ENCODE data around the gene HMOX2.

The HMOX2 gene, protein sequence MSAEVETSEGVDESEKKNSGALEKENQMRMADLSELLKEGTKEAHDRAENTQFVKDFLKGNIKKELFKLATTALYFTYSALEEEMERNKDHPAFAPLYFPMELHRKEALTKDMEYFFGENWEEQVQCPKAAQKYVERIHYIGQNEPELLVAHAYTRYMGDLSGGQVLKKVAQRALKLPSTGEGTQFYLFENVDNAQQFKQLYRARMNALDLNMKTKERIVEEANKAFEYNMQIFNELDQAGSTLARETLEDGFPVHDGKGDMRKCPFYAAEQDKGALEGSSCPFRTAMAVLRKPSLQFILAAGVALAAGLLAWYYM

DNA sequence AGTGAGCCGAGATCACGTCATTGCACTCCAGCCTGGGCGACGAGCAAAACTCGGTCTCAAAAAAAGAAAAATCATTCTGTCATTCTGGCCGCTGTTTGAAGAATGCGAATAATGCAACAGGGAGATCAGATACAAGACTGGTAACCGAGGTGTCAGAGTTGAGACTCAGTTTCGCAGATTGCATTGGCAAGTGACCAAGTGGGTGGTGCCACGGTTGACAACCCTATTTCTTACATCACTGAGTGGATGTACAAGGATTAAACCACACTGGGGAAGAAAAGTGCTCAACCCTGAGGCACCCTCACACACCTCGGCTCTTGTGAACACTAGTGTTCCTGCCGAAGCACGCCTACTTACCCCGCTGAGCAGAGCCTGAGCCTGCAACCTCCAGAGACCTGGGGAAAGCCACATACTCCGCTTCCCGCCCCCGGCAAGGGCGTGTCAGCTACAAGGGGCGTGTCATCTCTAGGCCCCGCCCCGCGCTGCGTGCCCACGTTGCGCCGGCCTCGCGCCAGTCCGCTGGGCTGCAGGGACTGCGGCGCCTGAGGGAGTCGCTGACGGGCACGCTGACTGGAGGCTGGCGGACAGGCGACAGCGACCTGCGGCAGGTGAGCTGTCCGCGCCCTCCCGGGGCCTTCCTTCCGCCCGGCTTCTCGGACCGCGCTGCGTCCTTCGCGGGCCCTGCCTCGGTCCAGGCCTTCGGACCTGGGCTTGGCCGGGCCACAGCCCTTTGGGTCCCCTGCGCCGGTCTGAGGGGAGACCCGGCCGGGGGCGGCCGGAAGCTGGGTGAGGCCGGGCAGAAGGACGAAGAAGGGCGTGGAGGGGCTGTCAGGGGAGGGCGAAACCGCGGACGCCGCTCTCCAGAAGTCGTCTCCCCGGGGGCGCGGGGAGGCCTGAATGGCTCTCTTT lies at the start of gene HMOX2:
Gene HMOX2, plus strand, starts transcription at position 519 of the 909 bp plus-strand sequence. CDS start 29,127 bp downstream, outside the sequence.
- DNase-seq (ENCODE audit: low read depth), result peak; percentile 90

- DNase-seq (ENCODE audit: low read depth), result no peak
Observed at GRCh38 chr16:4426722-4427372, 49.4 kb upstream of the HMOX2 start.

DNA sequence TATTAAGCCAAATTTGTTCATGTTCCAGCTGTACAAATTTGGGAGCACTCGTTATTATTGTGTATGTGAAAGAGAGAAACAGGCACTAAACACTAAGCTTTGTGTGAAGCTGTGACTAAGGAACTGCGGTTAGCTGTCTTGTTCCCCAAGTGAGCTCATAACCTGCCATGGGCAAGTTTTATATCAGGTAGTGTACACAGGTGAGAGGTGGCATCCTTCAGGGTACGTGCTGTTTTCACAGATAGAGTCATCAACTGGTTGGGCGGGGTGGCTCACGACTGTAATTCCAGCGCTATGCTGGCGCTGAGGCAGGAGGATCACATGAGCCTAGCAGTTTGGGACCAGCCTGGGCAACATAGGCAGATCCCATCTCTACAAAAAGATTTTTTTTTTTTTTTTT lies 47.7 kb upstream of the HMOX2 start:
- no peak for DNase-seq (ENCODE audit: low read depth)

- no peak for DNase-seq (ENCODE audit: low read depth)
Observed at GRCh38 chr16:4431023-4431422, 45.2 kb upstream of the HMOX2 start.

GRCh38 chr16:4433228-4433627 lies 43.0 kb upstream of the HMOX2 start:
- no peak for DNase-seq (ENCODE audit: low read depth)

DNA sequence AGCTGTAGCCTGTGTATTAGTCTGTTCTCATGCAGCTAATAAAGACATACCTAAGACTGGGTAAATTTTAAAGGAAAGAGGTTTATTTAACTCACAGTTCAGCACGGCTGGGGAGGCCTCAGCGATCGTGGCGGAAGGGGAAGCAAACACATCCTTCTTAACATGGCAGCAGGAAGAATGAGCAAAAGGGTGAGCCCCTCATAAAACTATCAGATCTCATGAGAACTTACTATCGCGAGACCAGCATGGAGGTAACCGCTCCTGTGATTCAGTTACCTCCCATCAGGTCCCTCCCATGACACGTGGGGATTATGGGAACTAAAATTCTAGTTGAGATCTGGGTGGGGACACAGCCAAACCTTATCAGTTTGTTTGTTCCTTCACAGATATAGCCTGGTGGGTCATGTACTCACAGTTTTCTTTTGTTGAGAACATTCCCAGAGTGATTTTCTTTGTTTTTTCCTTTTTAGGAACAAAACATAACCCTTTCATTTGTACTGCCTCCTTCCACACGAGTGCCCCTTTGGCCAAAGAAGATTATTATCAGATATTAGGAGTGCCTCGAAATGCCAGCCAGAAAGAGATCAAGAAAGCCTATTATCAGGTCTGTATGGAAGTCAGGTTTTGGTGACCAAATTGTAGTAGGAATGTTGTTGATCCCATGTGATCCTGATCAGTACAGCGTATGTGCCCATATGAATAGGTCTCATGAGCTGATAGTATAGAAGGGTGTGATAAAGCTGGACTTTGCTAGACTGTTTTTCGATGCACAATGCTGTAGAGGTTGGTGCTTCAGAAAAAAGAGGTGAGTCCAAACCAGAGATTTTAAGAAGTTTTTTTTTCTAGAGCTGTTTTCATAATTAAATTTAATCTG lies 42.0 kb upstream of the HMOX2 start:
- DNase-seq (ENCODE audit: low read depth), result no peak

GRCh38 chr16:4435337-4436067 lies 40.7 kb upstream of the HMOX2 start:
- no peak for DNase-seq (ENCODE audit: low read depth)

- DNase-seq (ENCODE audit: low read depth), result no peak
Observed at GRCh38 chr16:4437366-4437765, 38.8 kb upstream of the HMOX2 start.

GRCh38 chr16:4442371-4442770 lies 33.8 kb upstream of the HMOX2 start:
- no peak for DNase-seq (ENCODE audit: low read depth)

DNA sequence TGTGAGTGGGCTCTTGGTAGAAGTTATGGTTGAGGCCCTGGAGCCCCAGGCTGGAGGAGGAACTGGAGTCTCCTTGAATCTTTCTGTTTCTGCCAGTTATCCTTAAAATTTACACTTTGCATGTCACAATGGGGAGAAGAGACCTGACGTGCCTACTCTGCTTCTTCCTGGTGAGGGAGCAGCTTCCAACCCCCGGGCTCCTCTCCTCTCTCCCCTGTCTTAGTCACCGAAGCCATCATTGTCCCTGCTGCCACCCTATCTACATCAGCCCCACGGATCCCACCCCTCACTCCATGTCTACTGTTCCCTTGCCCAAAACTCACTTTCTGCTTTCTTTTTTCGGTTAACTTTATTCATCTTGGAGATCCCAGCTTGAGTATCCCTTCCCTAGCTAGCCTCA lies 32.9 kb upstream of the HMOX2 start:
- no peak for DNase-seq (ENCODE audit: low read depth)

- DNase-seq (ENCODE audit: low read depth), result no peak
Observed at GRCh38 chr16:4443986-4444385, 32.2 kb upstream of the HMOX2 start.

DNA sequence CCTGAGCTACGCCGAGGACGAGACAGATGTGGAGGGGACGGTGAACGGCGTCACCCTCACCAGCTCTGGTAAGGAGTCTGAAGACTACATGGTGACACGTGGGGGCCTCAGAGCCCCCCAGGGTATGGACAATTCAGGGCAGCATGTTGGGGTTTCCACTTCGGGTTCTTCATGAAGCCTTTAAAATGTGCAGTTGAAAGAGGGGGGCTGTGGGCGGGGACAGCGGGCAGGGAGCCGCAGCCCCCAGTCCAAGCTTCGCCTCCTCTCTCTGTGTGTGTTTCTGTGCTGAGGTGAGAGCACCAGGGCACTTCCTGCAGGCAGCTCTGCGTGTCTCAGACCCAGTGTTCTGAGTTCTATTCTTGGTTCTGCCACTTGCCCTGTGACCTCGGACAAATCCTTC lies 25.8 kb upstream of the HMOX2 start:
- no peak for DNase-seq (ENCODE audit: low read depth)

DNA sequence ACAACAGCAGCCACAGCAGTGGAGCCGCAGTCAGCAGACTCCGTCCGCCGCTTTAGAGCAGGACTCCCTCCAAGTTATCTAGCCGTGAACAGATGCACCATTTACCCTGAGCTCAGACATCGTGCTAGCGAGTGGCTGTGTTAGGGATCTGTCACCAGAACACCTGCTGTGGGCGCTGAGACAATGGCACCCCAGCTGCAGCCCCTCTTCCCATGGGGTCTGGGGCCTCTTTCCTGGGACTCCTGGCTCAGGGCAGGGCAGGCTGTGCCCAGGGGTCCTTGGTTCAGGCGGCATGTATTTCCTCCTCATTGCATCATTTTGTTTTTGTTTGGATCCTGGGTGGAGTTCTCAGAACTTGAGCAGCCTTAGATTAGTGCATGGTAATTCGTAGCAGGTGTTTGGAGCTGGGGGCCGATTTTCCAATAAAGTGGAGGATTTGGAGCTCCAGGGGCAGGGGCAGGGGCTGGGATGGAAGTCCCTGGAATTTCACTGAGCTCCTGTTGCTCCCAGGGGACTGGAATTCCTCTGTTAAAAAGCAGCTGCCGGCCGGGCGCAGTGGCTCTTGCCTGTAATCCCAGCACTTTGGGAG lies 25.2 kb upstream of the HMOX2 start:
- no peak for DNase-seq (ENCODE audit: low read depth)

GRCh38 chr16:4452674-4453073 lies 23.5 kb upstream of the HMOX2 start:
- DNase-seq (ENCODE audit: low read depth), result no peak

DNA sequence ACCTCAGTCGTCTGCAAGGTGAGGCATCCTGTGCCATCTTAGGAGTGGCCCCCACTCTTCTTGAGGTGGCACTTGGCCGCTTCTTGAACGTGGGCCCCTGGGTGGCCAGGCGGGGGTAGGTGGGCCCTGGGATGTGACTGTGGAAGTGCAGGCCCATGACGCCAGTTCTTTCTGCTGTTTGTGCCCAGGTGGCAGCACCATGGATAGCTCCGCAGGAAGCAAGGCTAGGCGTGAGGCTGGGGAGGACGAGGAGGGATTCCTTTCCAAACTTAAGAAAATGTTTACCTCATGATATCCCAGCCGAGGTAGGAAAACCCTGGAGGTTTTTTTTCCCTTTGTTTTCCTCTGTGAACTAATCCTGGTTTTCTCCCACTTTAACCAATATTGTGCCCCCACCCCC lies 21.6 kb upstream of the HMOX2 start:
- no peak for DNase-seq (ENCODE audit: low read depth)

GRCh38 chr16:4455081-4455480 lies 21.1 kb upstream of the HMOX2 start:
- no peak for DNase-seq (ENCODE audit: low read depth)

GRCh38 chr16:4455951-4456350 lies 20.2 kb upstream of the HMOX2 start:
- no peak for DNase-seq (ENCODE audit: low read depth)

- DNase-seq (ENCODE audit: low read depth), result no peak
Observed at GRCh38 chr16:4460936-4461249, 15.3 kb upstream of the HMOX2 start.

GRCh38 chr16:4461250-4462085 lies 14.7 kb upstream of the HMOX2 start:
- no peak for DNase-seq (ENCODE audit: low read depth)

Data from CMK (cell line).